H1 (cell line): ENCODE measurements around the gene MST1R. TPM values are rescaled to one million over a fixed set of nuclear protein-coding genes. Genes with fewer than 3 reads are reported as not detected.

ENCODE experiments used
- CTCF ChIA-PET: fragments of 300-600 bp; sonication (Branson Sonifier 250); formaldehyde crosslinking; loops from one replicate; lab custom pipeline; 2021; ENCODE audit not compliant: partially characterized antibody; lab: Charles Lee
- POLR2A ChIA-PET: fragments of 300-600 bp; sonication (Branson Sonifier 250); formaldehyde crosslinking; loops from one replicate; lab custom pipeline; 2021; ENCODE audit warnings: inconsistent platforms; ENCODE audit not compliant: partially characterized antibody; lab: Charles Lee
- DNase-seq, 2 experiments: peaks; one replicate each; pipeline versions ENCODE4 v3.0.0 to v3.0.0-alpha.2; 2010 to 2022; ENCODE audit warnings: low spot score in 2 of 2, low read depth in 1 of 2, mixed read lengths in 1 of 2
- FAIRE-seq: peaks from 2 replicates; lab custom pipeline; 2011; peaks lifted over from hg19 to GRCh38; lab: Jason Lieb, UNC
- H2AFZ ChIP-seq: 2 replicates; pipeline ENCODE4 v1.8.1; 2012; ENCODE audit warnings: low read length, inconsistent platforms
- H2AK5ac ChIP-seq: 2 replicates; pipeline ENCODE4 v1.6.1; 2013; ENCODE audit warnings: low read depth, low read length
- H2BK120ac ChIP-seq: replicated peaks from 2 replicates; pipeline ENCODE3; 2013; ENCODE audit warnings: low read depth, low read length, inconsistent platforms
- H2BK12ac ChIP-seq: 2 replicates; pipeline ENCODE4 v1.6.1; 2013; ENCODE audit warnings: low read depth, low read length
- H2BK15ac ChIP-seq: 2 replicates; pipeline ENCODE4 v1.6.1; 2013; ENCODE audit warnings: low read length
- H2BK20ac ChIP-seq: 2 replicates; pipeline ENCODE4 v1.6.1; 2013; ENCODE audit warnings: low read length
- H2BK5ac ChIP-seq: 2 replicates; pipeline ENCODE4 v1.6.1; 2013; ENCODE audit warnings: low read depth, low read length
- H3K14ac ChIP-seq: 2 replicates; pipeline ENCODE4 v1.6.1; 2013; ENCODE audit warnings: inconsistent platforms; ENCODE audit not compliant: insufficient read length
- H3K18ac ChIP-seq: 2 replicates; pipeline ENCODE4 v1.6.1; 2013; ENCODE audit warnings: low read length; ENCODE audit errors: extremely low read depth
- H3K23ac ChIP-seq: 2 replicates; pipeline ENCODE4 v1.6.1; 2013; ENCODE audit warnings: inconsistent platforms; ENCODE audit not compliant: insufficient read length
- H3K23me2 ChIP-seq: 2 replicates; pipeline ENCODE4 v1.6.1; 2013; ENCODE audit warnings: low read depth, low read length
- H3K27ac ChIP-seq: 2 replicates; pipeline ENCODE4 v1.6.1; 2011; ENCODE audit warnings: low read depth, low read length, inconsistent platforms
- H3K27me3 ChIP-seq, 4 experiments: replicated peaks in 1 of 4; 1 replicate in 1 of 4; 2 replicates in 3 of 4; pipeline versions ENCODE4 v1.6.1 to v1.8.1; 2011 to 2013; ENCODE audit warnings: low read length in 3 of 4, mild to moderate bottlenecking in 3 of 4, inconsistent platforms in 2 of 4, mixed read lengths in 2 of 4, moderate library complexity in 1 of 4; ENCODE audit not compliant: control insufficient read depth in 3 of 4, insufficient read depth in 3 of 4; ENCODE audit errors: extremely low read depth in 1 of 4
- H3K36me3 ChIP-seq, 4 experiments: 2 replicates each; pipeline versions ENCODE4 v1.6.1 to v1.8.1; 2011 to 2013; ENCODE audit warnings: mild to moderate bottlenecking in 4 of 4, low read length in 3 of 4, moderate library complexity in 2 of 4, control low read depth in 1 of 4, inconsistent platforms in 1 of 4; ENCODE audit not compliant: insufficient read depth in 4 of 4, control insufficient read depth in 2 of 4
- H3K4ac ChIP-seq: replicated peaks from 2 replicates; pipeline ENCODE3; 2013; ENCODE audit warnings: low read length, low read depth, mixed read lengths, inconsistent platforms; ENCODE audit not compliant: insufficient read length
- H3K4me1 ChIP-seq, 4 experiments: replicated peaks in 1 of 4; 1 replicate in 1 of 4; 2 replicates in 3 of 4; pipeline versions ENCODE4 v1.6.1 to v1.8.1; 2011 to 2013; ENCODE audit warnings: low read length in 3 of 4, inconsistent platforms in 2 of 4, mixed read lengths in 1 of 4; ENCODE audit not compliant: insufficient read depth in 4 of 4, control insufficient read depth in 3 of 4
- H3K4me2 ChIP-seq, 2 experiments: 2 replicates each; pipeline versions ENCODE4 v1.6.1 to v1.8.1; 2011 to 2013; ENCODE audit warnings: low read depth in 2 of 2, low read length in 2 of 2, control low read depth in 1 of 2, inconsistent platforms in 1 of 2, mild to moderate bottlenecking in 1 of 2; ENCODE audit not compliant: insufficient read depth in 1 of 2
- H3K4me3 ChIP-seq, 4 experiments: fragments of 200-600, 300-600 bp in 1 of 4; sonication (generic), shearing (Covaris generic), sonication (Bioruptor Twin) in 1 of 4; 2 replicates each; pipeline versions ENCODE4 v1.5.1 to v1.8.1; 2011 to 2016; ENCODE audit warnings: low read length in 4 of 4, low read depth in 3 of 4, control low read depth in 2 of 4, inconsistent platforms in 2 of 4, mild to moderate bottlenecking in 2 of 4, mixed read lengths in 1 of 4, moderate library complexity in 1 of 4; ENCODE audit not compliant: insufficient read depth in 2 of 4; ENCODE audit errors: extremely low read depth in 1 of 4
- H3K56ac ChIP-seq: replicated peaks from 2 replicates; pipeline ENCODE3; 2013; ENCODE audit warnings: low read depth, mild to moderate bottlenecking, mixed read lengths, low read length, inconsistent platforms; ENCODE audit not compliant: insufficient read length
- H3K79me1 ChIP-seq: 2 replicates; pipeline ENCODE4 v1.6.1; 2013; ENCODE audit warnings: low read depth, low read length, control low read depth
- H3K79me2 ChIP-seq, 2 experiments: 2 replicates each; pipeline versions ENCODE4 v1.6.1 to v1.8.1; 2012 to 2013; ENCODE audit warnings: low read length in 2 of 2, mild to moderate bottlenecking in 2 of 2, inconsistent platforms in 1 of 2; ENCODE audit not compliant: insufficient read depth in 2 of 2, control insufficient read depth in 1 of 2
- H3K9ac ChIP-seq, 4 experiments: replicated peaks in 1 of 4; 1 replicate in 1 of 4; 2 replicates in 3 of 4; pipeline versions ENCODE4 v1.6.1 to v1.8.1; 2011 to 2013; ENCODE audit warnings: low read depth in 3 of 4, low read length in 3 of 4, control low read depth in 2 of 4, mild to moderate bottlenecking in 2 of 4, moderate library complexity in 2 of 4, inconsistent platforms in 1 of 4; ENCODE audit errors: extremely low read depth in 1 of 4
- H3K9me3 ChIP-seq, 2 experiments: 2 replicates each; pipeline versions ENCODE4 v1.6.1 to v1.8.1; 2012 to 2013; ENCODE audit warnings: mild to moderate bottlenecking in 2 of 2, moderate library complexity in 2 of 2, control low read depth in 1 of 2, inconsistent platforms in 1 of 2, low read depth in 1 of 2, low read length in 1 of 2, mixed read lengths in 1 of 2; ENCODE audit not compliant: insufficient read depth in 2 of 2
- H4K20me1 ChIP-seq, 2 experiments: replicated peaks in 1 of 2; 2 replicates each; pipeline versions ENCODE3 to v1.8.1; 2011 to 2013; ENCODE audit warnings: inconsistent platforms in 2 of 2, low read length in 2 of 2, mild to moderate bottlenecking in 1 of 2; ENCODE audit not compliant: insufficient read depth in 2 of 2, control insufficient read depth in 1 of 2
- H4K5ac ChIP-seq: 2 replicates; pipeline ENCODE4 v1.6.1; 2013; ENCODE audit warnings: low read length, low read depth, mixed read lengths, inconsistent platforms; ENCODE audit not compliant: insufficient read length
- H4K8ac ChIP-seq: 2 replicates; pipeline ENCODE4 v1.8.0; 2013; ENCODE audit warnings: mild to moderate bottlenecking, moderate library complexity, low read length, inconsistent platforms; ENCODE audit not compliant: insufficient read depth; ENCODE audit errors: extremely low read depth
- H4K91ac ChIP-seq: replicated peaks from 2 replicates; pipeline ENCODE3; 2013; ENCODE audit warnings: low read length, mixed read lengths, inconsistent platforms; ENCODE audit not compliant: insufficient read length
- ATF3 ChIP-seq: IDR thresholded peaks from 2 replicates; pipeline ENCODE4 v1.6.1; 2011; ENCODE audit warnings: low read depth, mild to moderate bottlenecking, low read length; ENCODE audit not compliant: insufficient read depth
- BRCA1 ChIP-seq: IDR thresholded peaks from 2 replicates; pipeline ENCODE4 v1.6.1; 2012; ENCODE audit warnings: low read depth, low read length, improper control_type of control experiment
- CEBPB ChIP-seq: IDR thresholded peaks from 2 replicates; pipeline ENCODE4 v1.6.1; 2012; ENCODE audit warnings: low read depth, low read length
- CHD2 ChIP-seq: IDR thresholded peaks from 2 replicates; pipeline ENCODE4 v1.6.1; 2012; ENCODE audit warnings: low read length, improper control_type of control experiment
- EP300 ChIP-seq, 2 experiments: IDR thresholded peaks; 1 replicate in 1 of 2; 2 replicates in 1 of 2; pipeline ENCODE4 v1.6.1; 2011 to 2012; ENCODE audit warnings: low read depth in 2 of 2, low read length in 2 of 2, mild to moderate bottlenecking in 2 of 2, borderline replicate concordance in 1 of 2, inconsistent platforms in 1 of 2, moderate library complexity in 1 of 2
- GTF2F1 ChIP-seq: IDR thresholded peaks from 2 replicates; pipeline ENCODE4 v1.6.1; 2012; ENCODE audit warnings: low read depth, low read length, improper control_type of control experiment, borderline replicate concordance
- KDM5A ChIP-seq: fragments of 200-600 bp; IDR thresholded peaks from 2 replicates; pipeline ENCODE4 v1.7.1; 2012; ENCODE audit warnings: mild to moderate bottlenecking, low read length, inconsistent platforms, mixed read lengths
- MAX ChIP-seq: IDR thresholded peaks from 2 replicates; pipeline ENCODE4 v1.6.1; 2012; ENCODE audit warnings: inconsistent platforms
- NRF1 ChIP-seq: IDR thresholded peaks from 2 replicates; pipeline ENCODE4 v1.6.1; 2011; ENCODE audit warnings: mild to moderate bottlenecking, low read depth, low read length, improper control_type of control experiment
- POLR2A ChIP-seq, 2 experiments: IDR thresholded peaks; 1 replicate in 1 of 2; 2 replicates in 1 of 2; pipeline ENCODE4 v1.6.1; 2011; ENCODE audit warnings: low read depth in 2 of 2, low read length in 2 of 2, mild to moderate bottlenecking in 2 of 2; ENCODE audit errors: control extremely low read depth in 1 of 2
- POU5F1 ChIP-seq: IDR thresholded peaks from 2 replicates; pipeline ENCODE4 v1.6.1; 2011; ENCODE audit warnings: low read depth, mild to moderate bottlenecking, low read length, moderate library complexity
- RBBP5 ChIP-seq: IDR thresholded peaks from 2 replicates; pipeline ENCODE4 v1.7.1; 2012; ENCODE audit warnings: low read depth, mild to moderate bottlenecking, inconsistent platforms, low read length, moderate library complexity, borderline replicate concordance
- SIX5 ChIP-seq: IDR thresholded peaks from 2 replicates; pipeline ENCODE4 v1.6.1; 2011; ENCODE audit warnings: mild to moderate bottlenecking, low read depth, low read length
- SRF ChIP-seq: IDR thresholded peaks from 2 replicates; pipeline ENCODE4 v1.6.1; 2011; ENCODE audit warnings: mild to moderate bottlenecking, low read depth, low read length, moderate library complexity
- TCF12 ChIP-seq: IDR thresholded peaks from 2 replicates; pipeline ENCODE4 v1.6.1; 2011; ENCODE audit warnings: low read depth, mild to moderate bottlenecking, low read length
- WGBS, 2 experiments: shearing (Covaris generic) in 1 of 2; methylation state at CpG; one replicate each; pipeline versions ENCODE4 v1.1.6 to v1.1.7; 2013 to 2015; ENCODE audit warnings: low lambda C conversion rate in 2 of 2, mixed read lengths in 2 of 2, inconsistent platforms in 1 of 2, low coverage in 1 of 2, missing lambda C conversion rate in 1 of 2; ENCODE audit not compliant: insufficient replicate concordance in 2 of 2, insufficient coverage in 1 of 2, insufficient read length in 1 of 2; ENCODE audit errors: extremely low coverage in 1 of 2, missing lambda C conversion rate in 1 of 2; 5-methylcytosine and 5-hydroxymethylcytosine counted together
- polyA plus RNA-seq, 7 experiments: library from polyadenylated mRNA; depleted of rRNA in 3 of 7; stranded (reverse) in 5 of 7; unstranded in 2 of 7; fragments of >200 nt in 5 of 7; fragments of 200-250 nt in 2 of 7; gene quantifications; 1 replicate in 5 of 7; 2 replicates in 1 of 7; 4 replicates in 1 of 7; pipeline versions ENCODE4 v1.2.1 to v1.2.3, GENCODE V29; 2011 to 2013; ENCODE audit warnings: missing spikeins in 2 of 7, mixed read lengths in 2 of 7
- total RNA-seq: library from RNA; stranded (reverse); fragmentation: NEBNext Ultra II Directional; extraction: Animal tissue kit (Norgen Biotek cat#: 25700); gene quantifications from 2 replicates; pipeline ENCODE4 v1.2.1, GENCODE V29; 2021

MST1R gene
- total and polyA plus RNA-seq, 2 of the 8 experiments (the other 6 are each of a cell fraction or from before 2014, with no cell fraction given), result 4.8 to 7.6 TPM

- no peaks in the 10 kb centered on the region for H3K27me3 ChIP-seq
- no peak overlapping the region for H2BK15ac ChIP-seq
- no peak overlapping the region for H2BK20ac ChIP-seq
- H3K14ac ChIP-seq, result no peak overlapping the region
- peaks cover 0 to 4% (median 0%) of the 10 kb centered on the region in 4 experiments; a peak in 2 of 7 replicates for H3K4me1 ChIP-seq
- no peak overlapping the region for H3K4ac ChIP-seq
- peaks cover 32 to 71% of the 10 kb centered on the region in 2 experiments for H3K79me2 ChIP-seq
- H3K56ac ChIP-seq, result no peak overlapping the region
- no peak overlapping the region for H2BK120ac ChIP-seq
- H3K79me1 ChIP-seq, result peaks cover 5% of the 10 kb centered on the region; the same call in 1 of the 2 replicates
- H3K4me2 ChIP-seq, result no peak overlapping the region
- no peak overlapping the region for H3K23ac ChIP-seq
- DNase-seq (no peak), FAIRE-seq (no peak)
- 95% methylated on average over 2 of the region's 2 CpGs; no CpG with 5 or more reads in 1 of the 2 experiments for WGBS, 2 experiments
- no peaks in the 10 kb centered on the region for H3K23me2 ChIP-seq
- no peak overlapping the region for H3K18ac ChIP-seq
- ChIA-PET POLR2A (no interaction called here), CTCF (no interaction called here)
- no peak overlapping the region for H2BK5ac ChIP-seq
- H3K9me3 ChIP-seq, result no peaks in the 10 kb centered on the region
- no peak overlapping the region for H3K4me3 ChIP-seq
- no peak overlapping the region for H4K5ac ChIP-seq
- H2BK12ac ChIP-seq, result no peak overlapping the region
- 0 out of 8 replicates have a peak, but pooled peaks cover 0 to 3% (median 0%) of the 10 kb centered on the region in 4 experiments for H3K36me3 ChIP-seq
- no peak overlapping the region for H3K27ac ChIP-seq
- no peak overlapping the region for H2AFZ ChIP-seq
- H2AK5ac ChIP-seq, result no peak overlapping the region
- H4K20me1 ChIP-seq, result peaks cover 2 to 9% of the 10 kb centered on the region in 2 experiments
- no peak overlapping the region for H4K8ac ChIP-seq
- H4K91ac ChIP-seq, result no peak overlapping the region
- no peak overlapping the region for H3K9ac ChIP-seq
- TF ChIP-seq SRF (no peak), CHD2 (no peak), POLR2A (IDR thresholded peaks at IDR 0.05; ENCODE audit: control extremely low read depth in 1 of 2, low read depth in 2 of 2, low read length in 2 of 2) (no peak), CEBPB (no peak), TCF12 (no peak), EP300 (IDR thresholded peaks at IDR 0.05; ENCODE audit: borderline replicate concordance in 1 of 2, low read depth in 2 of 2, low read length in 2 of 2) (no peak), NRF1 (no peak), BRCA1 (no peak), GTF2F1 (no peak), SIX5 (no peak), MAX (no peak), RBBP5 (no peak), KDM5A (no peak), ATF3 (no peak), POU5F1 (no peak)
Measured at GRCh38 chr3:49942651-49943050, 39.0 kb upstream of the MST1R start.
